Sigmoid colon (tissue), 4 donors: ENCODE measurements around the gene SLC25A1.

Source experiments
- EP300 ChIP-seq, 4 donors: sonication (generic); formaldehyde crosslinking; IDR thresholded peaks; one replicate each; pipeline ENCODE4 v1.6.1; 2017; ENCODE audit warnings: antibody characterized with exemption in 4 of 4
- POLR2A ChIP-seq, 2 donors: fragments of 450-650 bp; IDR thresholded peaks; one replicate each; pipeline ENCODE4 v1.6.1; 2016; ENCODE audit warnings: antibody characterized with exemption in 2 of 2, mild to moderate bottlenecking in 2 of 2, moderate library complexity in 2 of 2
- POLR2AphosphoS5 ChIP-seq, 4 donors: sonication (generic); formaldehyde crosslinking; IDR thresholded peaks; one replicate each; pipeline ENCODE4 v1.6.1; 2017; ENCODE audit warnings: antibody characterized with exemption in 4 of 4
- TF ChIP-seq, protein P1 (sequence below), 4 experiments: fragments of 450-650 bp in 3 of 4; fragments of 200-600 bp in 1 of 4; IDR thresholded peaks; one replicate each; pipeline ENCODE4 v1.5.1; 2016 to 2019; ENCODE audit warnings: antibody characterized with exemption in 4 of 4, mild to moderate bottlenecking in 3 of 4, moderate library complexity in 2 of 4

DNA sequence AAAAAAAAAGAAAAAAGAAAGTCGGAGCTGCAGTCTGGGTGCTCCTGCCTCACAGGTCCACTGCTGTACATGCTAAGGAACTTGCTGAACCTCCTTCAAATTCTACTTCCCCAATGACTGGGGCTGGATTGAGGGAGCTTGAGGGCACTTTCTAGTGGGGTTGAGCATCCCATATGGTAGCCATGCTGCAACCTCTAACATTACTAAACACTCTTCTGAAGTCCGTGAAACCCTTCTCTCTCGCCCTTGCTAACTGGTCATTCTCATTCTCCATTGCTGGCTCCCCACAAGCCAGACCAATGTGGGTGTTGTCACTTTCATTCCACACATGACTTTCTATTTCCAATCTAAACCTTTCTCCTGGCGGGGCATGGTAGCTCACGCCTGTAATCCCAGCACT is 35.3 kb downstream of the SLC25A1 start:
- TF ChIP-seq, protein P1, sequence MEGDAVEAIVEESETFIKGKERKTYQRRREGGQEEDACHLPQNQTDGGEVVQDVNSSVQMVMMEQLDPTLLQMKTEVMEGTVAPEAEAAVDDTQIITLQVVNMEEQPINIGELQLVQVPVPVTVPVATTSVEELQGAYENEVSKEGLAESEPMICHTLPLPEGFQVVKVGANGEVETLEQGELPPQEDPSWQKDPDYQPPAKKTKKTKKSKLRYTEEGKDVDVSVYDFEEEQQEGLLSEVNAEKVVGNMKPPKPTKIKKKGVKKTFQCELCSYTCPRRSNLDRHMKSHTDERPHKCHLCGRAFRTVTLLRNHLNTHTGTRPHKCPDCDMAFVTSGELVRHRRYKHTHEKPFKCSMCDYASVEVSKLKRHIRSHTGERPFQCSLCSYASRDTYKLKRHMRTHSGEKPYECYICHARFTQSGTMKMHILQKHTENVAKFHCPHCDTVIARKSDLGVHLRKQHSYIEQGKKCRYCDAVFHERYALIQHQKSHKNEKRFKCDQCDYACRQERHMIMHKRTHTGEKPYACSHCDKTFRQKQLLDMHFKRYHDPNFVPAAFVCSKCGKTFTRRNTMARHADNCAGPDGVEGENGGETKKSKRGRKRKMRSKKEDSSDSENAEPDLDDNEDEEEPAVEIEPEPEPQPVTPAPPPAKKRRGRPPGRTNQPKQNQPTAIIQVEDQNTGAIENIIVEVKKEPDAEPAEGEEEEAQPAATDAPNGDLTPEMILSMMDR (IDR thresholded peaks at IDR 0.05) = no peak
- TF ChIP-seq POLR2AphosphoS5 (IDR thresholded peaks at IDR 0.05) (no peak), EP300 (IDR thresholded peaks at IDR 0.05) (no peak), POLR2A (IDR thresholded peaks at IDR 0.05) (no peak)
